ENCODE results near the gene SUGCT. TPM values are rescaled to one million over a fixed set of nuclear protein-coding genes. Genes with fewer than 3 reads are reported as not detected.

SUGCT gene
- total and polyA plus RNA-seq, 9 of the 15 experiments (the other 6 are each of a cell fraction or from before 2014, with no cell fraction given) = 0.58 to 2.5 (median 1.4) TPM

DNA sequence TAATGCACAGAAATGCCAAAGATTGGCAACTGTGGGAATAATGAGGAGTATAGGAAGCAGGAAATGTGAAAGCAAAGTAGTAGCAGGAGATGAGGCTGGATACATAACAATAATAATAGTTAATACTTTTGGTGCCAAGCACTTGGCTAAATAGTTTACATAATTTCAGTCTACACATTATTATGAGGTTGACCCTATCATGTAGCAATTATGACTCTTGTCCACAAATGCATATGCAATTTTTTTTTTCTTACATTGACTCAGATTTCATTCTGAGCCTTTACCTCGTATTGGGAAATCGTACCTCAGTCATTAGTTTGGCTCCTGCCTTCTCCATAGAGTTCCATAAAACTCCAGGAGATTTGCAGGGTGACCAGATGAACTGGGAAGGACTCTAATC, 219.9 kb downstream of the SUGCT start (continued):
- TF ChIP-seq TFE3 (CRISPR knock-in tag; IDR thresholded peaks at IDR 0.05) = no peak

DNA sequence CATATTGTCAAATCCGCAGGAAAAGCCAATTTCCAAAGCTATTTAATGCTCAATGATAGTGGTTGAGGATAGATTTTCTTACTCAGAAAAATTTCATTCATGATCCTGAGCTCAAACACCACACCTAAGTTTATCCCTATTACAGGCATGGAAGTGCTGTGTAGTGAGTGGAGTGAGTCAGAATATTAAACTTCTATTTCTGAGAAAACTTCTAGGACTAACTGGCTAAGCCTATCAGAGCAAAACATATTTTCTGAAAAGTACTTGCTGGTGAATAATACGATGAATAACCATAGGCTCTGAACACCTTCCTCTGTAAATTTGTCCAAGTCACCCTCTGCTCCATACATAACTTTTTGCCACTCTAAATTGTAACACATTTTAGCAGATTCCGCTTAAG, 221.5 kb downstream of the SUGCT start:
- Histone ChIP-seq H3K9me3 (replicated peaks; ENCODE audit: control insufficient read depth, insufficient read depth, low read depth, low read length) (no peaks in the 10 kb centered on the region), H3K9ac (ENCODE audit: insufficient read depth in 1 of 2, low read depth in 2 of 2, low read length in 2 of 2) (no peak overlapping the region), H4K20me1 (replicated peaks; ENCODE audit: control insufficient read depth, insufficient read depth, low read length) (no peaks in the 10 kb centered on the region), H3K9me1 (ENCODE audit: control insufficient read depth, insufficient read depth, low read length) (no peaks in the 10 kb centered on the region), H2AFZ (ENCODE audit: low read depth, low read length) (no peak overlapping the region), H3K27ac (ENCODE audit: extremely low read depth, low read depth, low read length) (no peak overlapping the region), H3K4me3 (no peak overlapping the region), H3K27me3 (ENCODE audit: control insufficient read depth in 2 of 2, insufficient read depth in 2 of 2, low read length in 2 of 2) (no peaks in the 10 kb centered on the region), H3K4me2 (ENCODE audit: insufficient read depth, low read length) (no peak overlapping the region), H3K36me3 (ENCODE audit: control insufficient read depth, insufficient read depth, low read length) (no peaks in the 10 kb centered on the region), H3K4me1 (replicated peaks in 1 of 2; ENCODE audit: control insufficient read depth in 2 of 2, insufficient read depth in 2 of 2, low read length in 2 of 2) (no peaks in the 10 kb centered on the region; a peak in 1 of 5 replicates), H3K79me2 (ENCODE audit: control insufficient read depth, insufficient read depth, low read length) (no peaks in the 10 kb centered on the region)
- 0% methylated on average over 3 of the region's 3 CpGs for WGBS (ENCODE audit: insufficient coverage, low coverage, missing lambda C conversion rate)
- DNase-seq (ENCODE audit: extremely low read depth in 1 of 4, low spot score in 3 of 4) (no peak), ATAC-seq (no peak; the same call in 2 of the 3 replicates), FAIRE-seq (no peak)
- CTCF ChIA-PET (ENCODE audit: low intra/inter-chr PET ratio) = no interaction called here
- BruUV-seq (replicated peaks) = no TSS peak
- intact Hi-C loops (cut with micrococcal nuclease) = loop anchor here (2.0 kb wide), 1 partner anchor 26 kb away; no protein-coding TSS in a partner anchor
- POLR2A ChIA-PET = no interaction called here
- in situ Hi-C loops (cut with MboI) = no loop called here
- TF ChIP-seq HMBOX1 (IDR thresholded peaks at IDR 0.05) (no peak), TRIM24 (IDR thresholded peaks at IDR 0.05) (no peak), FOSL1 (tag; conservative IDR thresholded peaks at IDR 0.05) (0 out of 2 replicates have a peak, but pooled peaks have one; percentile 24), PHF8 (IDR thresholded peaks at IDR 0.05; ENCODE audit: borderline replicate concordance, low read length) (no peak)

All from K562 (cell line).